Smooth muscle cell (in vitro differentiated cells): ENCODE results near the gene LRMDA. TPM values are rescaled to one million over a fixed set of nuclear protein-coding genes. Genes with fewer than 3 reads are reported as not detected.

Experiments
- DNase-seq: peaks from one replicate; lab custom pipeline; 2025; ENCODE audit not compliant: unreplicated experiment; lab: John Stamatoyannopoulos, UW
- H2AFZ ChIP-seq: fragments of 200-600 bp; sonication (generic); 2 replicates; pipeline ENCODE4 v1.6.0; 2016; ENCODE audit warnings: antibody characterized with exemption, low read depth, mild to moderate bottlenecking
- H3F3A ChIP-seq: fragments of 200-600 bp; sonication (generic); 2 replicates; pipeline ENCODE4 v1.6.0; 2017; ENCODE audit warnings: antibody characterized with exemption, low read depth
- H3K27ac ChIP-seq: fragments of 200-600 bp; sonication (generic); 2 replicates; pipeline ENCODE4 v1.5.1; 2016; ENCODE audit warnings: low read depth, mild to moderate bottlenecking
- H3K27me3 ChIP-seq: fragments of 200-600 bp; sonication (generic); 2 replicates; pipeline ENCODE4 v1.6.1; 2016; ENCODE audit warnings: low read depth, mild to moderate bottlenecking
- H3K36me3 ChIP-seq: fragments of 200-600 bp; sonication (generic); 2 replicates; pipeline ENCODE4 v1.5.1; 2016; ENCODE audit warnings: low read depth
- H3K4me1 ChIP-seq: fragments of 200-600 bp; sonication (generic); 2 replicates; pipeline ENCODE4 v1.5.1; 2016; ENCODE audit warnings: low read depth
- H3K4me2 ChIP-seq: fragments of 200-600 bp; sonication (generic); 2 replicates; pipeline ENCODE4 v1.6.0; 2016; ENCODE audit warnings: mild to moderate bottlenecking
- H3K4me3 ChIP-seq: fragments of 200-600 bp; sonication (generic); 2 replicates; pipeline ENCODE4 v1.5.1; 2016; ENCODE audit warnings: mild to moderate bottlenecking
- H3K79me2 ChIP-seq: fragments of 200-600 bp; sonication (generic); 2 replicates; pipeline ENCODE4 v1.6.0; 2016; ENCODE audit warnings: low read depth, mild to moderate bottlenecking
- H3K9ac ChIP-seq: fragments of 200-600 bp; sonication (generic); 2 replicates; pipeline ENCODE4 v1.6.0; 2016; ENCODE audit warnings: low read depth
- H3K9me3 ChIP-seq: fragments of 200-600 bp; sonication (generic); replicated peaks from 2 replicates; pipeline ENCODE4 v1.5.1; 2016; ENCODE audit warnings: low read depth
- H4K20me1 ChIP-seq: fragments of 200-600 bp; sonication (generic); 2 replicates; pipeline ENCODE4 v1.6.0; 2016; ENCODE audit warnings: low read depth
- CTCF ChIP-seq: fragments of 200-600 bp; sonication (generic); IDR thresholded peaks from 2 replicates; pipeline ENCODE4 v1.5.1; 2017; ENCODE audit warnings: borderline replicate concordance, mild to moderate bottlenecking, antibody characterized with exemption; ENCODE audit not compliant: insufficient read depth, poor library complexity, severe bottlenecking
- WGBS: methylation state at CpG from one replicate; pipeline ENCODE4 v1.1.7; 2016; ENCODE audit warnings: low lambda C conversion rate; 5-methylcytosine and 5-hydroxymethylcytosine counted together
- polyA plus RNA-seq: library from polyadenylated mRNA; unstranded; fragments of >200 nt; fragmentation: Nextera tagmentation; extraction: Ambion mirVana; gene quantifications from 2 replicates; pipeline ENCODE4 v1.2.1, GENCODE V29; 2016
- total RNA-seq: library from RNA; depleted of rRNA; stranded (reverse); fragments of >200 nt; gene quantifications from 2 replicates; pipeline ENCODE4 v1.2.3, GENCODE V29; 2014

LRMDA gene
- total and polyA plus RNA-seq, 2 experiments from 2014 or later, result 1.5 to 1.6 TPM

GRCh38 chr10:75434291-75434690 is 2.9 kb downstream of the LRMDA start:
- Histone ChIP-seq H3K9ac (no peak overlapping the region), H3K4me1 (peaks cover 25% of the 10 kb centered on the region), H4K20me1 (no peaks in the 10 kb centered on the region), H3K9me3 (no peaks in the 10 kb centered on the region), H3K27me3 (peaks cover 4% of the 10 kb centered on the region), H3K4me3 (no peak overlapping the region), H3K27ac (no peak overlapping the region), H2AFZ (no peak overlapping the region), H3K4me2 (peak overlapping the region; percentile 4), H3K36me3 (no peaks in the 10 kb centered on the region), H3F3A (peaks cover 8% of the 10 kb centered on the region), H3K79me2 (no peaks in the 10 kb centered on the region)
- DNase-seq, result no peak
- 58% methylated on average over 8 of the region's 8 CpGs for WGBS
- TF ChIP-seq CTCF, result no peak

- Histone ChIP-seq H4K20me1 (no peaks in the 10 kb centered on the region), H3K79me2 (no peaks in the 10 kb centered on the region), H3K36me3 (no peaks in the 10 kb centered on the region), H3K4me3 (no peak overlapping the region), H3K4me1 (peaks cover 20% of the 10 kb centered on the region), H3K27ac (peak overlapping the region; percentile 12), H3K27me3 (peaks cover 4% of the 10 kb centered on the region), H2AFZ (no peak overlapping the region), H3K9ac (no peak overlapping the region), H3K4me2 (peak overlapping the region; percentile 69), H3F3A (peaks cover 8% of the 10 kb centered on the region), H3K9me3 (no peaks in the 10 kb centered on the region)
- no peak for TF ChIP-seq CTCF
- WGBS, result 11% methylated on average over 2 of the region's 2 CpGs
- DNase-seq, result no peak
Observed at GRCh38 chr10:75435291-75435690, 3.9 kb downstream of the LRMDA start.

- Histone ChIP-seq H3K9ac (no peak overlapping the region), H3K27me3 (peaks cover 2% of the 10 kb centered on the region)
- no peak for TF ChIP-seq CTCF
Observed at GRCh38 chr10:75436896-75437295, 5.5 kb downstream of the LRMDA start.

GRCh38 chr10:75437693-75438092 is 6.3 kb downstream of the LRMDA start:
- Histone ChIP-seq H3K36me3 (peaks cover 3% of the 10 kb centered on the region), H2AFZ (no peak overlapping the region), H3K79me2 (no peaks in the 10 kb centered on the region), H3K27me3 (no peaks in the 10 kb centered on the region), H4K20me1 (no peaks in the 10 kb centered on the region), H3K27ac (no peak overlapping the region), H3K4me3 (no peak overlapping the region), H3K9ac (no peak overlapping the region), H3K9me3 (peaks cover 3% of the 10 kb centered on the region), H3K4me1 (peaks cover 12% of the 10 kb centered on the region), H3K4me2 (no peak overlapping the region), H3F3A (peaks cover 8% of the 10 kb centered on the region)
- DNase-seq, result no peak
- WGBS, result 90% methylated on average over 3 of the region's 3 CpGs
- no peak for TF ChIP-seq CTCF

More at GRCh38 chr10:75436896-75437295, 5.5 kb downstream of the LRMDA start:
- no peak overlapping the region for H2AFZ ChIP-seq
- no peaks in the 10 kb centered on the region for H3K9me3 ChIP-seq
- no peak overlapping the region for H3K4me2 ChIP-seq
- peaks cover 12% of the 10 kb centered on the region for H3K4me1 ChIP-seq
- no peak overlapping the region for H3K4me3 ChIP-seq
- H4K20me1 ChIP-seq, result no peaks in the 10 kb centered on the region
- no peak for DNase-seq
- no peak overlapping the region for H3K27ac ChIP-seq
- peaks cover 8% of the 10 kb centered on the region for H3F3A ChIP-seq
- no peaks in the 10 kb centered on the region for H3K36me3 ChIP-seq
- H3K79me2 ChIP-seq, result no peaks in the 10 kb centered on the region
